ENCODE results near the gene LY6G5B.

LY6G5B gene

GRCh38 chr6:31669676-31670075 lies at the start of gene LY6G5B:
Gene LY6G5B, plus strand, starts transcription at chr6:31669976. Its CDS starts 975 bp downstream, at chr6:31670951.
- Histone ChIP-seq H3K9ac (ENCODE audit: low read length in 2 of 2) (no peak within 1 kb of the TSS), H3K36me3 (ENCODE audit: control insufficient read depth in 2 of 2, insufficient read depth in 2 of 2, low read length in 2 of 2) (peaks cover 47 to 53% of the 10 kb centered on the region in 2 donors)

GRCh38 chr6:31620586-31621319 lies 49.0 kb upstream of the LY6G5B start, which contains the start of gene PRRC2A:
Gene PRRC2A, plus strand, starts transcription at chr6:31620715. Its CDS starts 2,075 bp downstream, at chr6:31622790.
- Histone ChIP-seq H3K9me3 (ENCODE audit: control insufficient read depth in 2 of 2, low read length in 2 of 2) (no peaks in the 10 kb centered on the region), H3K9ac (ENCODE audit: low read length in 2 of 2) (peak within 1 kb of the TSS; percentile 96 to 100), H3K4me3 (ENCODE audit: low read length in 2 of 2) (peak within 1 kb of the TSS; percentile 89 to 91), H3K27ac (ENCODE audit: low read length) (peak within 1 kb of the TSS; percentile 97), H3K4me1 (ENCODE audit: control insufficient read depth, insufficient read depth, low read length) (peaks cover 15% of the 10 kb centered on the region), H3K36me3 (ENCODE audit: control insufficient read depth in 2 of 2, insufficient read depth in 2 of 2, low read length in 2 of 2) (peaks cover 25 to 30% of the 10 kb centered on the region in 2 donors), H3K27me3 (ENCODE audit: control insufficient read depth in 1 of 2, insufficient read depth in 2 of 2, low read length in 2 of 2) (no peaks in the 10 kb centered on the region)

More at GRCh38 chr6:31669676-31670075, at the start of gene LY6G5B:
- H3K27ac ChIP-seq (ENCODE audit: low read length): no peak within 1 kb of the TSS
- H3K4me1 ChIP-seq (ENCODE audit: control insufficient read depth, insufficient read depth, low read length): peaks cover 18% of the 10 kb centered on the region
- no peak within 1 kb of the TSS for H3K4me3 ChIP-seq (ENCODE audit: low read length in 2 of 2)
- H3K9me3 ChIP-seq (ENCODE audit: control insufficient read depth in 2 of 2, low read length in 2 of 2): no peaks in the 10 kb centered on the region
- H3K27me3 ChIP-seq (ENCODE audit: control insufficient read depth in 1 of 2, insufficient read depth in 2 of 2, low read length in 2 of 2): no peaks in the 10 kb centered on the region

GRCh38 chr6:31621320-31621939 lies 48.3 kb upstream of the LY6G5B start:
- H3K9me3 ChIP-seq (ENCODE audit: control insufficient read depth in 2 of 2, low read length in 2 of 2): no peaks in the 10 kb centered on the region
- H3K4me1 ChIP-seq (ENCODE audit: control insufficient read depth, insufficient read depth, low read length): peaks cover 15% of the 10 kb centered on the region
- H3K27me3 ChIP-seq (ENCODE audit: control insufficient read depth in 1 of 2, insufficient read depth in 2 of 2, low read length in 2 of 2): no peaks in the 10 kb centered on the region
- peak overlapping the region; percentile 96 to 100 for H3K9ac ChIP-seq (ENCODE audit: low read length in 2 of 2)
- H3K4me3 ChIP-seq (ENCODE audit: low read length in 2 of 2): peak overlapping the region; percentile 89 to 91
- H3K36me3 ChIP-seq (ENCODE audit: control insufficient read depth in 2 of 2, insufficient read depth in 2 of 2, low read length in 2 of 2): peaks cover 32 to 36% of the 10 kb centered on the region in 2 donors
- peak overlapping the region; percentile 97 for H3K27ac ChIP-seq (ENCODE audit: low read length)

- H3K27ac ChIP-seq (ENCODE audit: low read length): peak overlapping the region; percentile 97
- peaks cover 37 to 42% of the 10 kb centered on the region in 2 donors for H3K36me3 ChIP-seq (ENCODE audit: control insufficient read depth in 2 of 2, insufficient read depth in 2 of 2, low read length in 2 of 2)
- H3K9ac ChIP-seq (ENCODE audit: low read length in 2 of 2): peak overlapping the region; percentile 96 to 100
- peak overlapping the region; percentile 89 to 91 for H3K4me3 ChIP-seq (ENCODE audit: low read length in 2 of 2)
- peaks cover 15% of the 10 kb centered on the region for H3K4me1 ChIP-seq (ENCODE audit: control insufficient read depth, insufficient read depth, low read length)
- H3K9me3 ChIP-seq (ENCODE audit: control insufficient read depth in 2 of 2, low read length in 2 of 2): no peaks in the 10 kb centered on the region
- H3K27me3 ChIP-seq (ENCODE audit: control insufficient read depth in 1 of 2, insufficient read depth in 2 of 2, low read length in 2 of 2): no peaks in the 10 kb centered on the region
Measured at GRCh38 chr6:31621991-31622390, 47.8 kb upstream of the LY6G5B start.

GRCh38 chr6:31622684-31623091 lies 47.1 kb upstream of the LY6G5B start:
- Histone ChIP-seq H3K27me3 (ENCODE audit: control insufficient read depth in 1 of 2, insufficient read depth in 2 of 2, low read length in 2 of 2) (no peaks in the 10 kb centered on the region), H3K27ac (ENCODE audit: low read length) (no peak overlapping the region), H3K9me3 (ENCODE audit: control insufficient read depth in 2 of 2, low read length in 2 of 2) (no peaks in the 10 kb centered on the region), H3K4me1 (ENCODE audit: control insufficient read depth, insufficient read depth, low read length) (peaks cover 15% of the 10 kb centered on the region), H3K9ac (ENCODE audit: low read length in 2 of 2) (peak overlapping the region in 1 of 2 donors; percentile 100), H3K4me3 (ENCODE audit: low read length in 2 of 2) (peak overlapping the region; percentile 89 to 91), H3K36me3 (ENCODE audit: control insufficient read depth in 2 of 2, insufficient read depth in 2 of 2, low read length in 2 of 2) (peaks cover 42 to 49% of the 10 kb centered on the region in 2 donors)

GRCh38 chr6:31624070-31624469 lies 45.7 kb upstream of the LY6G5B start:
- Histone ChIP-seq H3K4me3 (ENCODE audit: low read length in 2 of 2) (no peak overlapping the region), H3K4me1 (ENCODE audit: control insufficient read depth, insufficient read depth, low read length) (peaks cover 15% of the 10 kb centered on the region), H3K27me3 (ENCODE audit: control insufficient read depth in 1 of 2, insufficient read depth in 2 of 2, low read length in 2 of 2) (no peaks in the 10 kb centered on the region), H3K27ac (ENCODE audit: low read length) (no peak overlapping the region), H3K9me3 (ENCODE audit: control insufficient read depth in 2 of 2, low read length in 2 of 2) (no peaks in the 10 kb centered on the region), H3K9ac (ENCODE audit: low read length in 2 of 2) (no peak overlapping the region), H3K36me3 (ENCODE audit: control insufficient read depth in 2 of 2, insufficient read depth in 2 of 2, low read length in 2 of 2) (peaks cover 55 to 60% of the 10 kb centered on the region in 2 donors)

- H3K27me3 ChIP-seq (ENCODE audit: control insufficient read depth in 1 of 2, insufficient read depth in 2 of 2, low read length in 2 of 2): no peaks in the 10 kb centered on the region
- peaks cover 6% of the 10 kb centered on the region for H3K4me1 ChIP-seq (ENCODE audit: control insufficient read depth, insufficient read depth, low read length)
- H3K4me3 ChIP-seq (ENCODE audit: low read length in 2 of 2): no peak overlapping the region
- H3K27ac ChIP-seq (ENCODE audit: low read length): no peak overlapping the region
- H3K9me3 ChIP-seq (ENCODE audit: control insufficient read depth in 2 of 2, low read length in 2 of 2): no peaks in the 10 kb centered on the region
- no peak overlapping the region for H3K9ac ChIP-seq (ENCODE audit: low read length in 2 of 2)
- peaks cover 73 to 78% of the 10 kb centered on the region in 2 donors for H3K36me3 ChIP-seq (ENCODE audit: control insufficient read depth in 2 of 2, insufficient read depth in 2 of 2, low read length in 2 of 2)
Measured at GRCh38 chr6:31626952-31627351, 42.8 kb upstream of the LY6G5B start.

- Histone ChIP-seq H3K27ac (ENCODE audit: low read length) (no peak overlapping the region), H3K4me3 (ENCODE audit: low read length in 2 of 2) (no peak overlapping the region), H3K4me1 (ENCODE audit: control insufficient read depth, insufficient read depth, low read length) (no peaks in the 10 kb centered on the region), H3K27me3 (ENCODE audit: control insufficient read depth in 1 of 2, insufficient read depth in 2 of 2, low read length in 2 of 2) (no peaks in the 10 kb centered on the region), H3K36me3 (ENCODE audit: control insufficient read depth in 2 of 2, insufficient read depth in 2 of 2, low read length in 2 of 2) (peaks cover 73 to 77% of the 10 kb centered on the region in 2 donors), H3K9me3 (ENCODE audit: control insufficient read depth in 2 of 2, low read length in 2 of 2) (no peaks in the 10 kb centered on the region), H3K9ac (ENCODE audit: low read length in 2 of 2) (peak overlapping the region in 1 of 2 donors; percentile 13)
Measured at GRCh38 chr6:31627690-31628287, 42.0 kb upstream of the LY6G5B start.

GRCh38 chr6:31629014-31629413 lies 40.8 kb upstream of the LY6G5B start:
- Histone ChIP-seq H3K36me3 (ENCODE audit: control insufficient read depth in 2 of 2, insufficient read depth in 2 of 2, low read length in 2 of 2) (peaks cover 70 to 75% of the 10 kb centered on the region in 2 donors), H3K9ac (ENCODE audit: low read length in 2 of 2) (no peak overlapping the region), H3K4me3 (ENCODE audit: low read length in 2 of 2) (no peak overlapping the region), H3K27me3 (ENCODE audit: control insufficient read depth in 1 of 2, insufficient read depth in 2 of 2, low read length in 2 of 2) (no peaks in the 10 kb centered on the region), H3K4me1 (ENCODE audit: control insufficient read depth, insufficient read depth, low read length) (no peaks in the 10 kb centered on the region), H3K27ac (ENCODE audit: low read length) (no peak overlapping the region), H3K9me3 (ENCODE audit: control insufficient read depth in 2 of 2, low read length in 2 of 2) (no peaks in the 10 kb centered on the region)

- Histone ChIP-seq H3K4me1 (ENCODE audit: control insufficient read depth, insufficient read depth, low read length) (no peaks in the 10 kb centered on the region), H3K27ac (ENCODE audit: low read length) (no peak overlapping the region), H3K27me3 (ENCODE audit: control insufficient read depth in 1 of 2, insufficient read depth in 2 of 2, low read length in 2 of 2) (no peaks in the 10 kb centered on the region), H3K9me3 (ENCODE audit: control insufficient read depth in 2 of 2, low read length in 2 of 2) (no peaks in the 10 kb centered on the region), H3K4me3 (ENCODE audit: low read length in 2 of 2) (no peak overlapping the region), H3K36me3 (ENCODE audit: control insufficient read depth in 2 of 2, insufficient read depth in 2 of 2, low read length in 2 of 2) (peaks cover 71 to 77% of the 10 kb centered on the region in 2 donors), H3K9ac (ENCODE audit: low read length in 2 of 2) (no peak overlapping the region)
Measured at GRCh38 chr6:31630177-31630934, 39.4 kb upstream of the LY6G5B start.

Measured in stomach smooth muscle (tissue), 2 donors.